Loucy (cell line): ENCODE measurements around the gene PHTF1.
A peak's percentile ranks its signal among the peaks of the same experiment; 100 is the strongest.
"Not testable (repeated sequence)": the region's sequence is repeated elsewhere in the genome, so short reads cannot be mapped to it uniquely, and the experiment has no call there.

Experiments
- H2AFZ ChIP-seq: fragments of 200-600 bp; sonication (generic); 2 replicates; pipeline ENCODE4 v1.6.0; 2016; ENCODE audit warnings: antibody characterized with exemption, mild to moderate bottlenecking, low read length, moderate library complexity
- H3F3A ChIP-seq: fragments of 200-600 bp; 2 replicates; pipeline ENCODE4 v1.6.0; 2016; ENCODE audit warnings: antibody characterized with exemption, low read depth, mild to moderate bottlenecking
- H3K27me3 ChIP-seq: fragments of 200-600 bp; sonication (generic); 2 replicates; pipeline ENCODE4 v1.6.1; 2014; ENCODE audit warnings: low read length, mild to moderate bottlenecking; ENCODE audit not compliant: insufficient read depth, poor library complexity, severe bottlenecking
- H3K36me3 ChIP-seq: fragments of 200-600 bp; sonication (generic); 2 replicates; pipeline ENCODE4 v1.6.1; 2016; ENCODE audit warnings: low read length; ENCODE audit not compliant: insufficient read depth
- H3K4me1 ChIP-seq: fragments of 200-600 bp; sonication (generic); 2 replicates; pipeline ENCODE4 v1.5.1; 2014; ENCODE audit warnings: low read length, mild to moderate bottlenecking; ENCODE audit not compliant: insufficient read depth, poor library complexity, severe bottlenecking
- H3K4me2 ChIP-seq: fragments of 200-600 bp; sonication (generic); 2 replicates; pipeline ENCODE4 v1.6.0; 2014; ENCODE audit warnings: antibody characterized with exemption, low read length, low read depth, mild to moderate bottlenecking; ENCODE audit not compliant: poor library complexity, severe bottlenecking
- H3K4me3 ChIP-seq: fragments of 200-600 bp; sonication (generic); 2 replicates; pipeline ENCODE4 v1.5.1; 2014; ENCODE audit warnings: low read length, mild to moderate bottlenecking, mixed read lengths; ENCODE audit not compliant: poor library complexity, severe bottlenecking
- H3K79me2 ChIP-seq: fragments of 200-600 bp; sonication (generic); 2 replicates; pipeline ENCODE4 v1.6.1; 2014; ENCODE audit warnings: low read length; ENCODE audit not compliant: insufficient read depth
- H3K9ac ChIP-seq: fragments of 200-600 bp; sonication (generic); 2 replicates; pipeline ENCODE4 v1.6.0; 2014; ENCODE audit warnings: mild to moderate bottlenecking, low read depth, low read length, moderate library complexity; ENCODE audit not compliant: poor library complexity, severe bottlenecking
- H3K9me2 ChIP-seq: fragments of 200-600 bp; sonication (generic); replicated peaks from 2 replicates; pipeline ENCODE4 v1.6.1; 2016; ENCODE audit warnings: low read depth, low read length, mixed read lengths
- H3K9me3 ChIP-seq: fragments of 200-600 bp; sonication (generic); 2 replicates; pipeline ENCODE4 v1.6.1; 2014; ENCODE audit warnings: mild to moderate bottlenecking, antibody characterized with exemption, low read length, low read depth; ENCODE audit not compliant: insufficient read depth
- H4K20me1 ChIP-seq: fragments of 200-600 bp; sonication (generic); 2 replicates; pipeline ENCODE4 v1.6.0; 2014; ENCODE audit warnings: antibody characterized with exemption, low read length, mild to moderate bottlenecking; ENCODE audit not compliant: insufficient read depth, poor library complexity, severe bottlenecking
- CTCF ChIP-seq: fragments of 200-600 bp; sonication (generic); conservative IDR thresholded peaks from 2 replicates; pipeline ENCODE4 v1.5.1; 2014; ENCODE audit warnings: mild to moderate bottlenecking, antibody characterized with exemption, low read length
- EZH2phosphoT487 ChIP-seq: fragments of 200-600 bp; IDR thresholded peaks from 2 replicates; pipeline ENCODE4 v1.6.1; 2018; ENCODE audit warnings: antibody characterized with exemption, mild to moderate bottlenecking, moderate library complexity, borderline replicate concordance

Gene PHTF1

GRCh38 chr1:113756461-113756860, 2.8 kb downstream of the PHTF1 start:
- Histone ChIP-seq H3K79me2 (peaks cover 53% of the 10 kb centered on the region), H3K4me2 (peak overlapping the region; percentile 72), H3F3A (peaks cover 15% of the 10 kb centered on the region; the same call in 1 of the 2 replicates)

GRCh38 chr1:113753333-113753732, 6.0 kb downstream of the PHTF1 start:
- not testable (repeated sequence) for H2AFZ ChIP-seq, H3K36me3 ChIP-seq, H4K20me1 ChIP-seq, H3F3A ChIP-seq, H3K27me3 ChIP-seq, H3K4me3 ChIP-seq, H3K9me2 ChIP-seq, H3K9ac ChIP-seq, H3K9me3 ChIP-seq
- H3K79me2 ChIP-seq: peaks cover 50% of the 10 kb centered on the region
- H3K4me2 ChIP-seq: peak overlapping the region; percentile 36
- H3K4me1 ChIP-seq: peaks cover 21% of the 10 kb centered on the region

More at GRCh38 chr1:113756461-113756860, 2.8 kb downstream of the PHTF1 start:
- no peaks in the 10 kb centered on the region for H3K9me2 ChIP-seq
- TF ChIP-seq EZH2phosphoT487 (no peak), CTCF (no peak)
- H3K36me3 ChIP-seq: no peaks in the 10 kb centered on the region
- H3K9ac ChIP-seq: peak overlapping the region; percentile 78
- no peaks in the 10 kb centered on the region for H3K27me3 ChIP-seq
- no peak overlapping the region for H2AFZ ChIP-seq
- H3K4me1 ChIP-seq: peaks cover 28% of the 10 kb centered on the region
- H4K20me1 ChIP-seq: peaks cover 5% of the 10 kb centered on the region
- H3K4me3 ChIP-seq: peak overlapping the region; percentile 82
- no peaks in the 10 kb centered on the region for H3K9me3 ChIP-seq

GRCh38 chr1:113751516-113751915, 7.8 kb downstream of the PHTF1 start:
- no peaks in the 10 kb centered on the region for H3F3A ChIP-seq
- peaks cover 11% of the 10 kb centered on the region for H3K4me1 ChIP-seq
- peaks cover 5% of the 10 kb centered on the region for H4K20me1 ChIP-seq
- peaks cover 13% of the 10 kb centered on the region; the same call in 1 of the 2 replicates for H3K36me3 ChIP-seq
- H3K4me2 ChIP-seq: peak overlapping the region; percentile 26
- no peaks in the 10 kb centered on the region for H3K27me3 ChIP-seq
- H3K4me3 ChIP-seq: no peak overlapping the region
- no peak overlapping the region for H3K9ac ChIP-seq
- no peak for TF ChIP-seq EZH2phosphoT487
- no peak for TF ChIP-seq CTCF
- H3K9me3 ChIP-seq: no peaks in the 10 kb centered on the region
- no peak overlapping the region for H2AFZ ChIP-seq
- H3K79me2 ChIP-seq: peaks cover 32% of the 10 kb centered on the region
- H3K9me2 ChIP-seq: no peaks in the 10 kb centered on the region

- H3K79me2 ChIP-seq: peaks cover 30% of the 10 kb centered on the region
- H4K20me1 ChIP-seq: peaks cover 5% of the 10 kb centered on the region
- no peaks in the 10 kb centered on the region for H3F3A ChIP-seq
- TF ChIP-seq EZH2phosphoT487: no peak
- no peak for TF ChIP-seq CTCF
- H3K4me2 ChIP-seq: no peak overlapping the region
- peaks cover 15% of the 10 kb centered on the region; the same call in 1 of the 2 replicates for H3K36me3 ChIP-seq
- no peak overlapping the region for H3K4me3 ChIP-seq
- H3K9me2 ChIP-seq: no peaks in the 10 kb centered on the region
- H3K9ac ChIP-seq: no peak overlapping the region
- no peaks in the 10 kb centered on the region for H3K27me3 ChIP-seq
- H3K9me3 ChIP-seq: no peaks in the 10 kb centered on the region
- no peak overlapping the region for H2AFZ ChIP-seq
- peaks cover 7% of the 10 kb centered on the region for H3K4me1 ChIP-seq
Observed at GRCh38 chr1:113751114-113751513, 8.2 kb downstream of the PHTF1 start.
